ENCODE results near the gene GRK1. TPM values are rescaled to one million over a fixed set of nuclear protein-coding genes. Genes with fewer than 3 reads are reported as not detected.

The GRK1 gene
- total RNA-seq, 1 donor, result under 0.01 TPM

DNA sequence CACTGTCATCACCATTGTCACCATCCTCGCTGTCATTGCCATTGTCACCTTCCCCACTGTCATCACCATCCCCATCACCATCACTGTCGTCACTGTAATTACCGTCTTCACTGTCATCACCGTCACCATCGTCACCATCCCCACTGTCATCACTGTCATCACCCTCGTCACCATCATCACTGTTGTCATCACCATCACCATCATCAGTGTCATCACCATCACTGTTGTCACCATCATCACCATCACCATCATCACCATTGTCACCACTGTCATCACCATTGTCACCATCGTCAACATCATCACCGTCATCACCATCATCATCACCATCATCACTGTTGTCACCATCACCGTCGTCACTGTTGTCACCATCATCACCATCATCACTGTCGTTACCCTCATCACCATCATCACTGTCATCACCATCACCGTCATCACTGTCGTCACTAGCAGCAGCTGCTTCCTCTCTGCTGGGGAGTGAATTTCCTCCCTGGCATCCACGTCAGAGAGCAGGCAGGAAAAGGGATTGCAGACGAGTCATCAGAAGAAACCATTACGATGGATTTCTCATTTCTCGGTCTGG, 119.3 kb downstream of the GRK1 start:
- DNase-seq (ENCODE audit: low read depth in 2 of 3, low spot score in 2 of 3), result no peak

Other genes starting within 250 kb of the GRK1 start
- 0.27 TPM for gene ADPRHL1, start 213.7 kb upstream of the GRK1 start, total RNA-seq
- 7.3 TPM for gene DCUN1D2, start 176.5 kb upstream of the GRK1 start, total RNA-seq
- 26.7 TPM for gene TFDP1, start 82.5 kb upstream of the GRK1 start, total RNA-seq
- not detected for gene ATP4B, start 9.0 kb upstream of the GRK1 start, total RNA-seq
- gene TMEM255B, start 92.0 kb downstream of the GRK1 start, total RNA-seq, result 0.54 TPM
- gene GAS6, start 196.9 kb downstream of the GRK1 start, total RNA-seq, result 0.81 TPM